GM12865 (cell line): ENCODE results near the gene UNC13A.

Experiments
- DNase-seq: peaks from one replicate; pipeline ENCODE4 v3.0.0; 2010; ENCODE audit warnings: low read depth
- H3K4me3 ChIP-seq: 2 replicates; pipeline ENCODE4 v1.5.1; 2011; ENCODE audit warnings: mild to moderate bottlenecking, low read depth, low read length, control low read depth
- CTCF ChIP-seq: IDR thresholded peaks from 2 replicates; pipeline ENCODE4 v1.5.1; 2011; ENCODE audit warnings: low read length, control low read depth, low read depth, inconsistent platforms; ENCODE audit not compliant: insufficient read depth; ENCODE audit errors: missing control alignments

UNC13A gene

GRCh38 chr19:17611462-17612244 lies 76.5 kb downstream of the UNC13A start:
- TF ChIP-seq CTCF: no peak
- DNase-seq: peak; percentile 66

GRCh38 chr19:17610384-17610783 lies 77.8 kb downstream of the UNC13A start:
- TF ChIP-seq CTCF: no peak
- peak; percentile 44 for DNase-seq
- H3K4me3 ChIP-seq: no peak overlapping the region

More at GRCh38 chr19:17611462-17612244, 76.5 kb downstream of the UNC13A start:
- H3K4me3 ChIP-seq: no peak overlapping the region

GRCh38 chr19:17607936-17608335 lies 80.2 kb downstream of the UNC13A start:
- TF ChIP-seq CTCF: no peak
- no peak overlapping the region for H3K4me3 ChIP-seq
- no peak for DNase-seq

GRCh38 chr19:17606590-17607185 lies 81.5 kb downstream of the UNC13A start:
- peak overlapping the region; percentile 60 for H3K4me3 ChIP-seq
- TF ChIP-seq CTCF: peak; percentile 22
- no peak for DNase-seq

- H3K4me3 ChIP-seq: peak overlapping the region; percentile 60
- peak; percentile 96 for DNase-seq
- TF ChIP-seq CTCF: peak; percentile 57
These were observed 82.2 kb downstream of the UNC13A start for GRCh38 chr19:17605761-17606589.

- no peak overlapping the region for H3K4me3 ChIP-seq
- TF ChIP-seq CTCF: no peak
- DNase-seq: no peak
These were observed 83.0 kb downstream of the UNC13A start for GRCh38 chr19:17605117-17605516.
